ENCODE data around the gene PRKACB.

The PRKACB gene

DNA sequence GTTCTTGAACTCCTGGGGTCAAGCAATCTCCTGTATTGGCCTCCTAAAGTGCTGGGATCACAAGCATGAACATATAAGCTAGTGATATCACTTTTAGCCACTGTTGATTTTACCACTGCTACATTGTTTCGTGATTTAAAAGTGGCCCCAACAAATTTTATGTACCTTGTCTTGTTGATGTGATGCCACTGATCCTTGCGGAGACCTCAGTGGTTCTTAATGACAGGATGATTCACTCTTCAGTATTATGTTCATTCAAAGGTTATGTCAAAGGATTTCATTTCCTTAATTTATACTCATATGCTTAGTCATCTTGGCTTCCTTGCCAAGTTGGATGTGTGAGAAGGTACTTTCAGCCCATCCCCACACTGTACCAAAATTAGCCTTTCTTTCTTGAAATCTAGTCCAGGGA lies 12.1 kb downstream of the PRKACB start:
- peak; percentile 65 for DNase-seq (ENCODE audit: low read depth)

DNA sequence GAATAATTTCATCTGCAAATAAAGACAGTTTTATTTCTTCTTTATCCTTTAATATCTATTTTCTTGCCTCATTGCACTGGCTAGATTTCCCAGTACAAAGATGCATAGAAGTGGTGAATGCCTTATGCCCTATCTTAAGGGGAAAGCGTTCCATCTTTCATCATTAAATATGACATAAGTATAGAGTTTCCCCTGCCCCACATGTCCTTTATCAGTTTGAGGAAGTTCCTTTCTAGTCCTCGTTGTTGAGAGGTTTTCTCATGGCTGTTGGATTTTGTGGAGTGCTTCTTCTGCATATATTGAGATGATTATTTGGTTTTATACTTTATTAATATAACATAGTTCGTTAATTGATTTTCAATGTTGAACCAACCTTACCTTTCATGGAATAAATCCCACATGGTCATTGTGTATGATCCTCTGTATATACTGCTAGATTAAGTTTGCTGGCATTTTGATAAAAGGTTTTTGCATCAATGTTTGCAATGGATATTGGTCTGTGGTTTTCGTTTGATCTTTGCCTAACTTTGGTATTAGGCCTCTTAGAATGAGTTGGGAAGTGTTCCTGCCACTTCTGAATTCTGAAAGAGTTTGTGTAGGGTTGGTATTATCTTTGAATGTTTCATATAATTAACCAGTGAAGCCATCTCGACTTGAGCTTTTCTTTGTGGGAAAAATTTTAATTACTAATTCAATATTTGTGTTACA lies 15.6 kb downstream of the PRKACB start:
- DNase-seq (ENCODE audit: low read depth): no peak

DNA sequence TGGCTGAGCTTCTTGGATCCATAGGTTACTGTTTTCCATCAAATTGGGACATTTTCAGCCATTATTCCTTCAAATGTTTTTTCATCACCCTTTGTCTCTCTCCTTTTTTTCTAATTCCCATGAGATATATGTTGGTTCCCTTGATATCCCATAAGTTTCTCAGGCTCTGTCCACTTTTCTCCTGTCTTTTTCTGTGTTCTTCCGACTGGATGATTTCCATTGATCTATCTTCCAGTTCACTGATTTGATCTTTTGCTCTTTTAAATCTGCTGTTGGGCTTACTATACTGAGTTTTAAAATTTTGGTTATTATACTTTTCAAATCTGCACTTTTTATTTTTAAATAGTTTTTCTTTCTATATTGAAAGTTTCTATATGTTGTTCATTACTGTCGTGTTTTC lies 18.2 kb downstream of the PRKACB start:
- no peak for DNase-seq (ENCODE audit: low read depth)

DNA sequence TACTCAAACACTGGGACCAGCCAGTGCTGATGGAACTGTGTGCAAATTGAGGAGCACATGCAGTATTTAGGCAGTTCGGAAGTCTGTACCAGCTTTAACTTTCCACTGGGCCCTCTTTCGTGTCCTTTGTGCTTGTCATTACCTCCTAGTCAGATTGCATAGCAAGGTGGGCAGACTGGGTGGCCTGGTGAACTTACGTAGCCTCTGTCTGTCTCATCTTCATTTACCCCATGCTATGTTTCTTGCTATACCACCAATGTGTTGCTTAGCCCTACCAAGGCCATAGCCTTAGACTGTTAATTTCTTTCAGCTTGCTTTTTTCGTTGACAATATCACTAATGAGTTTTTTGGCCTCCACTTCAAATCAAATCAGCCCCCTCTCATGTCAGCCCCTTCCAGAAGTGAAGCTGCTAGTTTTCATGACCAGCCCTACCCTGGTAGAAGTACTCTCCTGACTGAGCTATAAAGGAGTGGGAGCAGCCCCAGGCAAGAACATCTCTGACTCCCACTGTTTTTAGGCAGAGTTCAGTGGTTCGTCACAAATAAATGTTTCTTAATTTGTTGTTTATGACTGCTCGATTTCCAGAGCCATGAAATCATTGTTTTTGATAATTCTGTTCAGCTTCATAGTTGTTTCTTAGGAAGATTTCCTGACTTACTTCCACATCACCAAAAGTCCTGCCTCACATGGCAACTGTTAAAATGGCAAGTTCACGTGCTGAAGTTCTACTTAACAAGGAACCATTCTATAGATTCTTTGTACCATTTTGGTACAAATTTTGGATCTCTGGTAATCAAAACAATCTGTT lies 19.3 kb downstream of the PRKACB start:
- DNase-seq (ENCODE audit: low read depth): no peak

DNA sequence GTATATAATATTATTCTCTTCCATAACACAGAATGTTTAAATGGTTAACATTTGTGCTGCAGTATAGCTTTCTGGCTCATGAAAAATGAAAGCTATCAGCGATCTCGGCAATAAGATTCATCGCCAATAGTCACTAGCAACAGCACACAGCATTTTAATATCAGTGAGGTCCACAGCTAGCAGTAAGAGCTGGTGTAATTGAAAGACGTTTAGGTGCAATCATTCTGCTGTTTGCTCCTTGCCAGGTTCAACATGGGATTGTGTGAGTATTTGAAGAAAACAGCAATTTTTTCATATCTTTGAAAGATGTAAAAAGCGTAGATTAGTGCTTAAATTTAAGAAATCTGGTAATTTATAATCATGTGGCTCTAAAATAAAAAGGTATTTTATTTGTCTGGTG lies 20.1 kb downstream of the PRKACB start:
- DNase-seq (ENCODE audit: low read depth): no peak

DNA sequence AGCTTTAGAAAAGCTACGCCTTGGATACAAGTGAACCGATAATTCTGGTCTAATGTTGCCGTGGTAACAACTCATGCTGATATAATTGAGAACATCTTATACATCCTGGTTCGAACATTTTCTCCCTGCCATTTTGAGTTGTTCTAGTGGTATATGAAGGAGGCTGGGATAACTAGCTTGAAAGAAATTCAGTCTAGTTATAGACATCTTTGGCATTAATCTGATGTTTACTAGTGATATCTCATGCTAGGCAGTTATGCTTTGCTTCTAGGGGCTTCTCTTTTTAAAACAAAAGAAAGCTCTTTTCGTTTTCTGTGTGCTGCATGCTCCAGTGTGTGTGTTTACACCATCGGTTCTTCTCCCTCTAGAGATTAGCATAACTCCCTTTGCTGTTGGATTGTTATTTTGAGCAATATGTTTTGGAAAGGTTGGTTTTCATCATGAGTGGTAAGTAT lies 20.5 kb downstream of the PRKACB start:
- no peak for DNase-seq (ENCODE audit: low read depth)

DNA sequence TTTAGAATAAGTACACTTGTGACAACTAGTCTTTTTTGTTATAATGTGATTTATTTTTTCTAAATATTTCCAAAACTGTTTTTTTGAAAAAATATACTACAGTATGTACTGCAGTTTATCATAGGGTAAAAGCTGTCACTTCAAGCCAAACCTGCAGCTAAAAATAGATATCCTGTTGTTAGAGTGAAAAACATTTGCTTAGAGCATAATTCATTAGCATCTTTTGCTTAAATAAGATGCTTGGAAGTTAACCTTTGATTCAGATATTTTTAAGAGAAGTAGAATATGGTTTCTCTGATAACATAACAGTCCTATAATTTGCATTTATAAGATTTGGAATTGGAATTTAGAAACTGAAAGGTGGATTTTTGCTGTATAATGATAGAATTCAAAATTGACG lies 21.5 kb downstream of the PRKACB start:
- DNase-seq (ENCODE audit: low read depth): no peak

DNA sequence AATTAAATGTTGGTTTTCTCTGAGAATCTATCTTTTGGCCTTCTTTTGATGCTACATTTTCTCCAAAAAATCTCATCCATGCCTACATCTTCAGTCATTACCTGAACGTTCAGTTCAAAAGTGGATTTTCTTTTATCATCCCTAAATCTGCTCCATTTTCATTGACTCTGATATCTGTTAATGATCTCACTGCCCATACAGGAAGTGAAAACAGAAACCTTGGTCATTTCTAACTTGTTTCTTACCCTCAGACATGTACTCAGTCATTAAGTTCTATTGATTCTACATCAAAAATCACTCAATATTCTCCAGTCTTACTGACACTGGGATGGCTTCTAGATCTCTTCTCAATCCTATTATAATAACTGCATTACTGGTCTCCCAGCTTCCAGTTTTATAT lies 22.7 kb downstream of the PRKACB start:
- no peak for DNase-seq (ENCODE audit: low read depth)

DNA sequence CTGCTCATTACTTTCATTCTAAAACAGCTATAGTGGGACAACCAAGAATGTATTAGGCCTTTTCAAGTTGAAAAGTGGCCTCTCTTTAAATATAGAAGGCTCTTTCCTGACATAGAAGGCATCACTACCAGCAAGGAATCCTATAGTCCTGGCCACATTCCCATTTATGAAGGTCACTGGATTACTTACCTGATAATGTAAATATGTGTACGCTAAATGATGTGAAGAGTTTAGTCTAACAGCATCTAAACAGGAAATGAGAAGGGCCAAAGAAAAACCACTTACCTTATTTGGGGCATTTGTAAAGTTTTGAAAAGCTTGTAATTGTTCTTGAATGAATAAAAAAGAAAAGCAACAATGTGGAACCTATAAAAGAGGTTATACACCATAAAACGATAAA lies 24.7 kb downstream of the PRKACB start:
- DNase-seq (ENCODE audit: low read depth): no peak

DNA sequence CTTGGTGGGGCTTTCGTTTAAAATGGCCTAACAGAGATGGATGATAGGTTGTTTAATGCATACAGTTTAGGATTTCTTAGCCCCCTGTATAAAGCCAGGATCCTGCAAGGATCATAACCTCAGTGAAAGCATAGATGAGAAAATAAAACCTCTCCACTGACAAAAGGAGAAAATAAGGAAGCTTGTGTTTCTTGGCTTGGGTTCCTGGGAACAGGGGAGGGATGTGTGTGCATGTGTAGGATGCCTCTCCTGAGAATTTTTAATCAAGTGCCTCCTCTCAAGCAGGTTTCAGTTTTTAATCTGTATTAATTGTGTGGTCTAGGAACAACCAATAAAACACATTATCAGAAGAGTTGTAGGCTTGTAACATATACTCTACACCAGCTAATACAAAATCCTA lies 26.1 kb downstream of the PRKACB start:
- no peak for DNase-seq (ENCODE audit: low read depth)

DNA sequence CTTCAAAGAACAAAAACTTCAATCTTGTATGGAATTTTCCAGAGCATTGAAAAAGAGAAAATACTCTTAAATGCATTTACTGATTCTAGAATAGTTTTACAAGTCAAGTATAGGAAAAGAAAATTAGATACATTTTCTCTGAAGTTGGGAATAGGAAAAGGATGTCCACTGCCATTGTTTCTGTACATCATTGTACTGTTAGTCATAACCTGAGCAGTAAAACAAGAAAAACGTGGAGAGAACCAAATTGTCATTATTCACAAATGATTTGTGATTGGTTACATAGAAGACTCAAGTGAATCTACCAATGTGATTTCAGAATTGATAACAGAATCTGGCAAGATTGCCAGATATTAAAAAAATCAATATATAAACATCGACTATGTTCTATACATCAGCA lies 27.4 kb downstream of the PRKACB start:
- no peak for DNase-seq (ENCODE audit: low read depth)

DNA sequence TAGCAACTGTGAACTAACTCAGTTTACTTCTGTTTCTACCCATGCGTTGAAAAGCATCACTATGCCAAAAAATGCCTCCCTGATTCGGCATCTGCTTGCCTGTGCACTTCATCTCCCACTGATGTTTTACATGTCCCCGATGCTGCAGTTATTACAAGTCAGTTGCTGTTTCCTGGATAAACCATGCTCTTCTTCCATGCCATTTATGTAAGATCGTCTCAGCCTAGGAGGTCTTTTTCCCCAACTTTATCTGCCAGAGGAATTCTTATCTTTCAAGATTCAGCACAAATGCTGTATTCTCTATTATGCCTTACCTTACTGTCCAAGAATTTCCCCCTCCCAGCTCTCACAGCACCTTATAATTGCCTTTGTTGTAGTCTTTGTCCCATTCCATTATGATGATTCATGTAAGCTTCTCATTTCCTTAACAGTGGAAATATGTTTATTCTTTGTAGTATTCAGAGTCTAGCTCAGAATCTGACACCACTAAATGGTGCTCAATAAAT lies 30.0 kb downstream of the PRKACB start:
- peak; percentile 67 for DNase-seq (ENCODE audit: low read depth)

DNA sequence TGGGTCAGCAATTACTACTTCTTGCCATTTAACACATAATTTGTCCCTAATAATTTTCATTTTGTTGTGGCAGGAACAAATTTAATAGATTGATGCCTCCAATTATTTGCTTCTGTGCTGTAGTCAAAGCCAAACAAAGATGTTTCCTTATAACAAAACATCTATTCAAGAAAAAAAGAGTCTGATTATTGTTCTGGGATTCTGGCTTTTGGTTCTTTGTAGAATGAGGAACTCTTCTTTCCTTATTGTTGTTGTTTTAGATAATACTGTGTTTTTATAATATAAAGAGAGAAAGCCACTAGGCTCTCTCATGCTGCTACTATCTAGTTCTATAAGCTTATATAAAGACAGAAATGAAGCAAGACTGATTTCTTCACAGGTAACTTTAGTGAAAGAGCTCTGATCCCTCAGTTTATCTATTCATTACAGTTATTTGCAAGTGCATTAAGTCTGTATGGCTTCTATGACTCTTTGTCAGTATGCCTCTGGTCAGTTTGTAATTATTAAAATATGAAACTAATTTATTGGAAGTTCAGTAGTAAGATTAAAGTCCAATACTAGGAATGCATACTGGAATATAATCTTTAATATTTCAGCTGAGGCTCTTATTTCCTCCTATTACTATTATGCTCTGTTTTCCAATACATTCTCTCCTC lies 37.4 kb downstream of the PRKACB start:
- no peak for DNase-seq (ENCODE audit: low read depth)

DNA sequence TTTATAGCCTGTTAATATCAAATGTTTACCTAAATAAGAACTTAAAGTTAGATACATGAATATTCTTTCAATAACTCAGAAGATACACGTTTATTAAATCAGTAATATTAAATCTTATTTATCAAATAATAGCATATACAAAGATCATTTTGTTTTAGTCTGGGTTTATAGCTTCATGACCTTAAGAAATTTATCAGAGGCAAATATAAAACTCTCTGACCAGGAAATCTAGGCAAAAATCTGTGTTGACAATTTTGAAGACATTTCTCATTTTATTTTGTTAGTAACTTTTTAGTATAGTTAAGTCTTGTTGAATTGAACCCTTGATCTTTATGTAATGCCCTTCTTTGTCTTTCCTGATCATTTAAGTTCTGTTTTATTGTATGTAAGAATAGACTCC lies 46.4 kb downstream of the PRKACB start:
- DNase-seq (ENCODE audit: low read depth): no peak

DNA sequence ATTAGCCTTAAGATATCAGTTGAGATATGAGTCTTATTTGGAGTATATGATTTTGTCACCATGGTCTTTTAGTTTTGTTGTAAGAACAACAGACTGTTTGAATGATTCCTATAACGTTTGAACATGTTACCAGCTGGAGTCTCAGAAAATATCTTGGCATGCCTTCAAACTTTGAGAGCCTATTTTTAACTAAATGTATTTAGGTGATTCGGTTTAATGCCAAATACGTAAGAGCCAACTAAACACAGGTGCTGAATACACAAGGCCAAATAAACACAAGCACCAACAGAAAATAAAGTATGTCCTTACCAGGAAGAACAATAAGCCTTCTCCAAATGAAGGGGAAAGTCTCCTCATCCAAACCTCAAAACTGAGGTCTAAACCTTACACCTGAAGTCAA lies 48.6 kb downstream of the PRKACB start:
- DNase-seq (ENCODE audit: low read depth): no peak

DNA sequence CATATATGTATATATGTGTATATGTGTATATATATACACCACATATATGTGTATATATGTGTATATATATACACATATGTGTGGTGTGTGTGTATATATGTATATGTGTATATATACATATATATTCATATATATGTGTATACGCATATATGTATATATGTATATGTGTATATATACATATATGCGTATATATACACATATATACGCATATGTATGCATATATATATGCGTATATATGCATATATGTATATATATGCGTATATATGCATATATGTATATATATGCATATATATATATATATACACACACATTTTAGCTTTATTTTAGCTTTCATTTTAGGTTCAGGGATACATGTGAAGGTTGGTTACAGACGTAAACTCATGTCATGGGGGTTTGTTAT lies 54.8 kb downstream of the PRKACB start:
- DNase-seq (ENCODE audit: low read depth): no peak

DNA sequence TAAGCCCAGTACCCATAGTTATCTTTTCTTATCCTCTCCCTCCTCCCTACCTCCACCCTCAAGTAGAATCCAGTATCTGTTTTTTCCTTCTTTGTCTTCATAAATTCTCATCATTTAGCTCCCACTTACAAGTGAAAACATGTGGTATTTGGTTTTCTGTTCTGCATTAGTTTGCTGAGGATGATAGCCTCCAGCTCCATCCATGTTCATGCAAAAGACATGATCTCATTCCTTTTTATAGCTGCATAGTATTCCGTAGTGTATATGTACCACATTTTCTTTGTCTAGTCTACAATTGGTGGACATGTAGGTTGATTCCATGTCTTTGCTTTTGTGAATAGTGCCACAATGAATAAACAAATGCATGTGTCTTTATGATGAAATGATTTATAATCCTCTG lies 55.2 kb downstream of the PRKACB start:
- no peak for DNase-seq (ENCODE audit: low read depth)

DNA sequence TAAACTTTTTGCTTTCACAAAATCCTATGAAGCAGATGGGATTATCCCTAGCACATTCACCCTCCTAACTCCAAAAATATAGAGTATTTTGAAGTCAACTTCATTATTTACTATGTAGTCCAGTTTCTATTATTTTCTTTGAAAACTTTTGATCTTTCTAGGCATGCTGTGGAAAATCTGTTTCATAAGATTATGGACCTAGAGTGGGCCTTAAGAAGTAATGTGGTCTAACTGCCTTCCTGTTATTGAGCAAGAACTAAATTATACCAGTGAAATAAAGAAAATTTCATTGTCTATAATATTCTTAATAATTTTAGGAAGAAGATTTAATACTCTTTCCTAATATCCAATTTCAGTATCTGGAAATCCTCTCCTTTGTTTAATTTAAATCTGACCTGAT lies 58.1 kb downstream of the PRKACB start:
- DNase-seq (ENCODE audit: low read depth): no peak

DNA sequence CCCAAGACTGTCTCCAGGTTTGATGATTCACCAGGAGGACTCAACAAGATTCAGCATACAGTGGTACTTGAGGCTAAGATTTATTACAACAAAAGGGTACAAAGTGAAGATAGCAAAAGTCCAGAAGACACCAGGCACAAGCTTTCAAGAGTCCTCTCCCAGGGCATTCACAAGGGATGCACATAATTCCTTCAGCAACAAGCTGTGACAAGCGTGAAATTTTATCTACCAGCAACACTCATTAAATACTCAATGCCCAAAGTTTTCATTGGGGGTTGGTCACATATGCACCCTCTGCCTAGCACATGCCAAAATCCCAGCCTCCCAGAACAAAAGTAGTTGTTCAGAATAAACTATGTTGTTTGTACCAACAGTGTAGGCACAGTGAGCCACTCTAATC lies 62.3 kb downstream of the PRKACB start:
- DNase-seq (ENCODE audit: low read depth): no peak

DNA sequence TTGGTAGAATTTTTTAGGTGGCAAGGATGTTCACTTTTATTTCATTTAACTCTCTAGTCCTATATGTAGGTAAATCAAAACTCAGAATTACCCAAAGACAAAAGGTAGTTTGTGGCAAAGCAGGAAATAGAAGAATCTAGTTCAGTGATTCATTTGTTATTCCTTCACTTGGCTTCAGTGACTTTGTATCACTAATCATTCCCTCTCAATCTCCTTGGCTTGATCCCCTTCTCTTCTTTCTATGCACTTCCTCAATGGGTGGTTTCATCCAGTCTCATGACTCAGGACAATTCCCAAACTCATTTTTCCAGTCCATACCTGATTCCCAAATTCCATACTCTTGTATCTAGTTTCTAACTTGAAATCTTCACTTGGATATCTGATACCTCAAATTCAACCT lies 64.9 kb downstream of the PRKACB start:
- DNase-seq (ENCODE audit: low read depth): no peak

DNA sequence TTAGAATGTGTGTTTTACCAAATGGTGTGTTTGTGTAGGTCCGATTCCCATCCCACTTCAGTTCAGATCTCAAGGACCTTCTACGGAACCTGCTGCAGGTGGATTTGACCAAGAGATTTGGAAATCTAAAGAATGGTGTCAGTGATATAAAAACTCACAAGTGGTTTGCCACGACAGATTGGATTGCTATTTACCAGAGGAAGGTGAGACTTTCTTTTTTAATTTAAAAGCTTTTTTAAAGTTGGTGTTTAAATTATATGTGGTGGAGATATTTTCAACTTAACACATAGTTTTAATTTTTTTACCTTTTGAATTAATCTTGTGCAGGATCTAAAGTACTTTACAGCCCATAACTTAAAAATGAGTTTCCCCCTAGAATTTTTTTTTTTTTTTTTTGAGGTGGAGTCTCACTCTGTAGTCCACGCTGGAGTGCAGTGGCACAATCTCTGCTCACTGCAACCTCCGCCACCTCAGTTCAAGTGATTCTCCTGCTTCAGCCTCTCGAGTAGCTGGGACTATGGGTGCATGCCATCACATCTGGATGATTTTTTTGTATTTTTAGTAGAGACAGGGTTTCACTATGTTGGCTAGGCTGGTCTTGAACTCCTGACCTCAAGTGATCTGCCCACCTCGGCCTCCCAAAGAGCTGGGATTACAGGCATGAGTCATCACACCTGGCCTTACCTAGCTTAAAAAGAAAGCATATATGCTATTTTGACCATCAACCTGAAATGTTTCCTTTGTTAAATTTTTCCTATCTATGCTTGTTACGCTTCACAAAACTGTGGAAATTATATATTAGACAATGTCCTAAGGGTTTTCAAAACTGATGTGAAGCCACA lies 70.3 kb downstream of the PRKACB start:
- DNase-seq (ENCODE audit: low read depth): no peak

DNA sequence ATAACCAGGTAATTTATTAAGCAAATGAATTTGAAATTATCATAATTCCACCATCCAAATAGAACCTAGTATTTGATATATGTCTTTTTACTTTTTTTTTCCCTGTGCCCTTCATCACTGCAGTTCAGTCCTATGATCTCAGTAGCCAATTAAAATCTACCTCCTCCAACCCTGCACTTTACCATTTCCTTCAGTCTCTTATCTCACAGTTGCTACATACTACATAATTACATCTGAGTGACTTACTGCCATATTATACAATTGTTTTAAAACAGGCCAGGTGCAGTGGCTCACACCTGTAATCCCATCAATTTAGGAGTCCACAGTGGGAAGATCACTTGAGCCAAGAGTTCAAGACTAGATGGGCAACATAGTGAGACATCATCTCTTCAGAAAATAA lies 73.2 kb downstream of the PRKACB start:
- DNase-seq (ENCODE audit: low read depth): no peak

Measured in non-pigmented ciliary epithelial cell (primary cell).